ENCODE measurements around the gene BUD31.
A peak's percentile ranks its signal among the peaks of the same experiment; 100 is the strongest.
"Not testable (repeated sequence)": the region's sequence is repeated elsewhere in the genome, so short reads cannot be mapped to it uniquely, and the experiment has no call there.

Gene BUD31

DNA sequence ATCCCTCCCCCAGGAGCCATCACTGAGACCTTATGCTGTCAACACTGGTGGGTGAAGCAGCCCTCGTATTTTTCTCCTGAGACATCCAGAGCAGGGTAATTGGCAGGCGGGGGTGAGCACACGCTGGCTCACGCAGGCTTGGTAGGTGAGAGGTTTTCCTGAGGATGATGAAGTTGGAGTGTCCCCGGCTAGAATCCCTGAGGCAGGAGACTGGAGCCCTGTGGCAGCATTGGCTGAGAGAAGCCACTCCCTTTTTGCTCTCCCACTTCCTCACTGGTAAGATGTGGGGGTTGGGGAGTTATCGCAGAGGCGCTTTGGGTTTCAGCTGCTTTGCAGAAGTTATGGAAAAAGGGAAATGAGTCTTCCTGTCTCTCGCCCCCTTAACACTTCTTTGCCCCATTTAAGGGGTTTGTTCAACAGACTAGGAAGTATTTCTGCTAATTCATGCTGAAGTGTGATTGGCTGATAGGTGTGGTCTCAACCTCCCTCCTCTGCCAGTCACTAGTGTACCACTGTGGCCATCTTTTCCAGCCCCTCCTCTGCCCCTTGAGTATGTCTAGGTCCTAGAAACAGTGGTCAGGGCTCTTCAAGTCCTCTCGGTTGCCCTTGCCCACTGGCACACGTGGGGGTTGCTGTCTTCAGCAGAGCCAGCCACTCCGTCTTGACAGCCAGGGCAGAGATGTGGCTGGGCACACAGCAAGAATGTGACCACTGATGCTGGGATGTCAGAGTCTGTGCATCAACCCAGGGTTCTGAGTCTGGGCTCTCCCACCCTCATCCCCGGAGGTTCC, 28.5 kb upstream of the BUD31 start:
- DNase-seq (ENCODE audit: low read depth in 2 of 3, low spot score in 2 of 3), result no peak

DNA sequence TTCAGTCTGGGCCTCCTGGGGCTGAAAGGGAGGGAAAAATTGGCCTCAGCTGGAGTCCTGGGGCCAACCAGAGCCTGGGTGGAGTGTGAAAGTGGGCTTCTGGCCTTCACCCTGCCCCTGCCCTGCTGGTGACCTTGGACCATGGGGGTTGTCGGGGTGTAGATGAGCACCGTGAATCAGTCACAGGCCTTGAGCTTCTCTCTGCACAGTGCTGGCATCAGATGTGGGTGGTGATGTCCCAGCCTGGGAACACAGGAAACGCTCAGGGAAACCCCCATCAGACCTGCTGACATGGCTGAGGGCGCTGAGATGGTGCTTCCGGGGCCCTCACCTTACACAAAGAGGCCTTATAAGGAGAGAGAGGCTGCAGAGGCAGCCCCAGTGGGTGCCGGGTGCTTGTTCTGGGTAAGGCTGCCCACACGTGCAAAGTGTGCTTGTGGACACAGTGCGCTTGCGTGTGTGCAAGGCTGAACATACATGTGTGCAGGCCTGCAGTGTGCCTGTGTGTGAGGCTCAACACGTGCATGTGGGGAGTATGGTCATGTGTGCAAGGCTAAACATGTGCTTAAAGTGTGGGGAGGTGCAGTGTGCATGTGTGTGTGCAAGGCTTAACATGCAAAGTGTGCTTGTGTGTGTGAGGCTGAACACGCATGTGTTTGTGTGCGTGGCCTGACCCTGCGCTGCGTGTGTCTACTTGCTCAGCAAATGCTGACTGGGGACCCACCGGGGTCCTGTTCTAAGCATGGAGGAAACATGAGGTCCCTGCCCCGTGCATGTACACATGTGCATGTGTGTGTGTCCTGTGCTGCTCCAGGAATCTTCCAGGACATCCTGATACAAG, 27.7 kb upstream of the BUD31 start:
- peak; percentile 56 to 81 (median 70) for DNase-seq (ENCODE audit: low read depth in 2 of 3, low spot score in 2 of 3)

DNA sequence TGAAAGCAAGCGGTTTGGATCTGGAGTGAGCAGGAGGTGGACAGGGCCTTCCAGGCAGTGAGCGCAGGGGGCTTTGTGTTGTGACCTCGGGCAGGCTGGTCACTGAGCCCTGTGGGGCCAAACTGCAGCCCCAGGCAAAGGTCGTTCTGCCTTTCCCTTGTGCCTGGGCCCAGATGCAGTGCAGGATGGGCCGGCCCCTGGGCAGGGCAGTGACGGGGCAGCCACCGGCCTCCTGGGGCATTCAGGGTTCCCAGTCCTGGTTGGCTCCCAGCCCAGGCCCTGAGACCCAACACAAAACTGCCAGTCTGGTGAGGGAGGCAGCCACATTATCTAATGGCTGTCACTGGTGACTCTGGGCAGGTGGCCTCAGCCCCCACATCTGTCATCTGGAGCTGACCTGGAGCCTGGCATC, 27.1 kb upstream of the BUD31 start:
- DNase-seq (ENCODE audit: low read depth in 2 of 3, low spot score in 2 of 3), result no peak

DNA sequence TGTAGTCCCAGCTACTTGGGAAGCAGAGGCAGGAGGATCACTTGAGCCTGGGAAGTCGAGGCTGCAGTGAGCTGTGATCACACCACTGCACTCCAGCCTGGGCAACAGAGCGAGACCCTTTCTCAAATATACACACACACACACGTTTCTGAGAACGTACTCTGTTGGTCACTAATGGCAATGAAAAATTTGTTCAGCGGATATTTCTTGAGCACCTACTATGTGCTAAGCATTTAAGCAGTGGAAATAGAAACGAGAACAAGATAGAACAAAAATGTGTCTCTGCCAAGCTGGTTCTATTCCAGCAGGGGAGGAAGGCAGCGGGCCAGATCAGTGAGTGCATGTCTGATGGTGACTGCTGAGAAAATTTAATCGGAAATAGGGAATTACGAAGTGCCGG, 25.6 kb upstream of the BUD31 start:
- DNase-seq (ENCODE audit: low read depth in 2 of 3, low spot score in 2 of 3), result no peak

DNA sequence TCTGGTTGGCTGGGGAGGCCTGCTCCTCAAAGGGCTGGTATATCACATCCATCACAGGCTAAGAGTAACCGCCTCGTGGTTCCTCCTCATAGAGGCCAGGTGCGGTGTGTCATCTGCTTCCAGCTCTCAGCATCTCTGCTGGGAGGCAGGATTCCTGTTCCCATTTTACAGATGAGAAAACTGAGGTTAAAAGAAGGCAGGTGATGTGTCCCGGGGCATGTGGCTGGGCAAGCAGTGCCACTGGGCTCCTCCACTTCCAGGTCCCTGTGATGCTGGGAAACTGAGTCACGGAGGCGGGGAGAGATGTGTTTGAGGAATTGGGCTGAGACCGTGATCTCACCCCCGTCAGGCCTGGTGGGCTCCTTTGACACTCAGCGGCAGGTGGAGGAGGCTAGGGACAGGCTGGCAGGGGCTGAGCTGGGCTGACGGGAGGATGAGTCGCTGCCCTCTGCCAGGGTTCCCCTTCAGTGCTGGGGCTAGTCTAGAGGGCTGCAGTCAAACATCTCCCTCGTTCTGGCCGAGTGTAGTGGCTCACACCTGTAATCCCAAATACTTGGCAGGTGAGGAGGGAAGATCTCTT, 24.9 kb upstream of the BUD31 start:
- DNase-seq (ENCODE audit: low read depth in 2 of 3, low spot score in 2 of 3), result no peak

DNA sequence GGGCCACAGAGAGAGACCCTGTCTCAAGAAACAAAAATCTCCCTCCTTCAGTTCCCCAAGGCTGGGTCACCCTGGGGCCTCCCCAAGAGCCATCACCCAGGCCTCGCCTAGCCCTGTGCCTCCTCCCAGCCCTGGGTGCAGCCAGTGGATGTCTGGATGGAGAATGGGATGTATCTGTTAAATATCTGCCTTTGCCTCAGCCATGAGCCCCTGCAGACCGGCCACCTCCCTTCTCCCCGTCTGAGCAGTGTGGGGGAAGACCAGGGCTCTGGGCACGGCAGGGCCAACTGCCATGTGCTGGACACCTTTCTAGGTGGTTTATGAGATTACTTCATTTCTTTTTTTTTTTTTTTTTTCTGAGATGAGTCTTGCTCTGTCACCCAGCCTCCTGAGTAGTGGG, 24.2 kb upstream of the BUD31 start:
- DNase-seq (ENCODE audit: low read depth in 2 of 3, low spot score in 2 of 3), result no peak

DNA sequence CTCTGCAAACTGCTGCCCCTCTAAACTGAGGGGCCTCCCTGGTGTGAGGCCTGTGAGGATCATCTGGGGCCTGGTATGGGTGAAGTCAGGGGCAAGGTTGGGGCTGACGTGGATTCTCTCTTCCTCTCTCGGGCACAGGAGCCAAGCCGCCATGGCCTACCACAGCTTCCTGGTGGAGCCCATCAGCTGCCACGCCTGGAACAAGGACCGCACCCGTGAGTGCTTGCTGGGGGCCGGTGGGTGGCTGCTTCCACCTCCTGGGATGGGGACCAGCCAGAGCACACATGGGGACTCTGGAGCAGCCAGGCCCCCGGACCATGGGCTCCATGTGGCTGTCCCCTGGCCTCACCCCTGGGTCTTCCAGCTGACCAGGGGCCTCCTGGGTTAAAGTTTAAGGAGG, 23.2 kb upstream of the BUD31 start:
- no peak for DNase-seq (ENCODE audit: low read depth in 2 of 3, low spot score in 2 of 3)

DNA sequence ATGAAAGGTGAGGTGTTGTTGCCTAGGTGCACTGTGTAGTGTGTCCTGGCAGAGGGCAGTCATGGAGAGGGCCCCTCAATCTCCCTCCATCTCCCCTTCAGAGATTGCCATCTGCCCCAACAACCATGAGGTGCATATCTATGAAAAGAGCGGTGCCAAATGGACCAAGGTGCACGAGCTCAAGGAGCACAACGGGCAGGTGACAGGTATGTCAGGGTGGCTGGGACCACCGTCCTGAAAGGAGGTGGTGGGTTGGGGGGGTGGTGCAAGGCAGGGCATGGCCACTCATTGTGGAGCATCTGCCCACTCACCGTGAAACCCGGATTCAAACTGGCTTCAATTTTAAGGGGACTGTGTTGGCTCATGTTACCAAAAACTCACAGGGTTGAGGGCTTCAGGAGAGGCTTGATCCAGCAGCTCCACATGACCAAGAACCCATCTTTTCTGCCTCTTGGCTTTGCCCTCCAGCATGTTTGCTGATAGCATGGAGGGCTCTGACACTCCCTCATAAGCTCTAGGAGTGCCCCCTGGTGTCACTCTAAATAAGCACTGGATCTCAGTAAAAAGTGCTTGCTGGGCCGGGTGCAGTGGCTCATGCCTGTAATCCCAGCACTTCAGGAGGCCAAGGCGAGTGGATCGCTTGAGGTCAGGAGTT, 22.1 kb upstream of the BUD31 start:
- DNase-seq (ENCODE audit: low read depth in 2 of 3, low spot score in 2 of 3), result no peak

DNA sequence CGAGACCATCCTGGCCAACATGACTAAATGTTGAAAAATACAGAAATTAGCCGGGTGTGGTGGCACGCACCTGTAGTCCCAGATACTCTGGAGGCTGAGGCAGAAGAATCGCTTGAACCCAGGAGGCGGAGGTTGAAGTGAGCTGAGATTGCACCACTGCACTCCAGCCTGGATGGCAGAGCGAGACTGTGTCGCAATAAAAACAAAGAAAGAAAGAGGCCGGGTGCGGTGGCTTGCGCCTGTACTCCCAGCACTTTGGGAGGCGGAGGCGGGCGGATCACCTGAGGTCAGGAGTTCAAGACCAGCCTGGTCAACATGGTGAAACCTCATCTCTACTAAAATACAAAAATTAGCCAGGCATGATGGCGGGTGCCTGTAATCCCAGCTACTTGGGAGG, 21.5 kb upstream of the BUD31 start:
- DNase-seq (ENCODE audit: low read depth in 2 of 3, low spot score in 2 of 3), result not testable (repeated sequence)

DNA sequence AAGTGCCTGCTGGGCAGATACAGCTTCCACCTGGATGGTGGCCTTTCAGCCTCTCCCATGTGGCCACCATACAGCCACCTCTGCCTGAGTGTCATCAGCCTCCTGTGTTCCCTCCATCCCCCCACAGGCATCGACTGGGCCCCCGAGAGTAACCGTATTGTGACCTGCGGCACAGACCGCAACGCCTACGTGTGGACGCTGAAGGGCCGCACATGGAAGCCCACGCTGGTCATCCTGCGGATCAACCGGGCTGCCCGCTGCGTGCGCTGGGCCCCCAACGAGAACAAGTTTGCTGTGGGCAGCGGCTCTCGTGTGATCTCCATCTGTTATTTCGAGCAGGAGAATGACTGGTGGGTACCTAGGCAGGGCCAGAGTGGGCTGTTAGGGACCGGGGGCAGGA, 20.9 kb upstream of the BUD31 start:
- no peak for DNase-seq (ENCODE audit: low read depth in 2 of 3, low spot score in 2 of 3)

DNA sequence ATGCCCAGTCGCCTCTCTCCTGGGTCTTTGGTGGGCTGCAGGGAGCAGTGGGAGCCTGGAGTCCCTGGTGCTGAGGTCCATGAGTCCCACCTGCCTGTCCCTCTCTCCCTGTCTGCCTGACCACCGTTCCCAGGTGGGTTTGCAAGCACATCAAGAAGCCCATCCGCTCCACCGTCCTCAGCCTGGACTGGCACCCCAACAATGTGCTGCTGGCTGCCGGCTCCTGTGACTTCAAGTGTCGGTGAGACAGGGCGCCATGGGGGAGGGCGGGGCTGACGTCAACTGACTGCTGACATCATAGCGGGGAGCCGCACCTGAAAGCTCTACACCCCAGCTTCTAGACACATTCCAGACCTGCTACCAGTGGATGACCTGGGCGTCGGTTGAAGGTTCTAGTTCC, 19.0 kb upstream of the BUD31 start:
- DNase-seq (ENCODE audit: low read depth in 2 of 3, low spot score in 2 of 3), result no peak

DNA sequence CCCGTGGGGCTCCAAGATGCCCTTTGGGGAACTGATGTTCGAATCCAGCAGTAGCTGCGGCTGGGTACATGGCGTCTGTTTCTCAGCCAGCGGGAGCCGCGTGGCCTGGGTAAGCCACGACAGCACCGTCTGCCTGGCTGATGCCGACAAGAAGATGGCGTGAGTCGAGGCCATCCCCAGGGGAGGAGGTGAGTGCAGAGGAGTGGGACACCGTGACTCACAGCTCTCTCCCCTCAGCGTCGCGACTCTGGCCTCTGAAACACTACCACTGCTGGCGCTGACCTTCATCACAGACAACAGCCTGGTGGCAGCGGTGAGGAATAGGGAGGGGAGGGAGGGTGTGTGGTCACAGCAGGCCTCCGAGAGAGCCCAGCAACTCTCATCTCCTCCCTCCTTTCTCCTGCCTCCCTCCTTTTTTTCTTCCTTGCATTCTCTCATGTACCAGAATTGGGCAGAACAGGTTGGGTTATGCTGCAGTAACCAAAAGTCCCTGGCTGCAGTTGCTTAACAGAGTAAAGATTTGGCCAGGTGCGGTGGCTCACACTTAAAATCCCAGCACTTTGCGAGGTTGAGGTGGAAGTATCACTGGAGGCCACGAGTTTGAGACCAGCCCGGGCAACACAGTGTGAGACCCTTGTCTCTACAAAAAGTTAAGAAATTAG, 17.7 kb upstream of the BUD31 start:
- no peak for DNase-seq (ENCODE audit: low read depth in 2 of 3, low spot score in 2 of 3)

DNA sequence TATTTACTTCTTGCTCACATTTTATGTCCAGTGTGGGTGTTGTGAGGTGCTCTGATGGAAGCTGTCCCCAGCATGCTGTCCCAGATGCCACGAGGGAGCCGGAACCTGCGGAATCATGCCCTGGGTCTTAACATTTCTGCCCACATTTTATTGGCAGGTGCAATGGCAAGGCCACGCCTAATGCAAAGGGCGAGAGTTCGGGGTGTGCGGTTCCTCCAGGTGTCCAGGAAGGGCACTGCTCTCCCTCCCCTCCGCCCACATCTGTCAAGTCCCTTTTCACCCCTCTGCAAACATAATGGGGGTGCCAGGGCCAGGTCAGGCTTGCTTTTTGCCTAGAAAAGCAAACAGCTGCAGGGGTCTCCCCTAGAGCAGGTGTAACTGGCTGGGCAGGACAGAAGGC, 16.7 kb upstream of the BUD31 start:
- DNase-seq (ENCODE audit: low read depth in 2 of 3, low spot score in 2 of 3), result no peak

DNA sequence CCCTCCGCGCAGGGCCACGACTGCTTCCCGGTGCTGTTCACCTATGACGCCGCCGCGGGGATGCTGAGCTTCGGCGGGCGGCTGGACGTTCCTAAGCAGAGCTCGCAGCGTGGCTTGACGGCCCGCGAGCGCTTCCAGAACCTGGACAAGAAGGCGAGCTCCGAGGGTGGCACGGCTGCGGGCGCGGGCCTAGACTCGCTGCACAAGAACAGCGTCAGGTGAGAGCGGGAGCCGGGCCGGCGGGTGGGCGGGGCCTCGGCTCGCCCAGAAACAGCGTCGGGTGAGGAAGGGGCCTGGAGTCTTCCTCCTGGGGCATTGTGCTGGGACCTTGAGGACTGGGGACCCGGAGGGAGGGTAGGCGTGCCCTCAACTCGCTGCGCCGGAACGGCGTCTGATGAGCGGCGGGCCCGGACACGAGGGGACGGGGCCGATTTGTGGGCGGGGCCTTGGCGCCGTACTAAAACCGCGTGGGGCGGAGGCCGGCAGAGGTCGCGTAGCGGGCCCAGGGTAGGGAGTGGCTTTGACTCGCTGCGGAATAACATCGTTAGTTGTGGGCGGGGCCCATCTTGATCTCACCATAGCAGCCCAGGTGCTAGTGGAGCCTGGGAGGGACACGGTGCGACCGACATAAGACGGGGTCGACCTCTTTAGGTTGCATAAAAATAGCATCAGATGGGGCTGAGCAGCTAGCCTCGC, 16.0 kb upstream of the BUD31 start:
- DNase-seq (ENCODE audit: low read depth in 2 of 3, low spot score in 2 of 3), result peak; percentile 44 to 62 (median 51)

DNA sequence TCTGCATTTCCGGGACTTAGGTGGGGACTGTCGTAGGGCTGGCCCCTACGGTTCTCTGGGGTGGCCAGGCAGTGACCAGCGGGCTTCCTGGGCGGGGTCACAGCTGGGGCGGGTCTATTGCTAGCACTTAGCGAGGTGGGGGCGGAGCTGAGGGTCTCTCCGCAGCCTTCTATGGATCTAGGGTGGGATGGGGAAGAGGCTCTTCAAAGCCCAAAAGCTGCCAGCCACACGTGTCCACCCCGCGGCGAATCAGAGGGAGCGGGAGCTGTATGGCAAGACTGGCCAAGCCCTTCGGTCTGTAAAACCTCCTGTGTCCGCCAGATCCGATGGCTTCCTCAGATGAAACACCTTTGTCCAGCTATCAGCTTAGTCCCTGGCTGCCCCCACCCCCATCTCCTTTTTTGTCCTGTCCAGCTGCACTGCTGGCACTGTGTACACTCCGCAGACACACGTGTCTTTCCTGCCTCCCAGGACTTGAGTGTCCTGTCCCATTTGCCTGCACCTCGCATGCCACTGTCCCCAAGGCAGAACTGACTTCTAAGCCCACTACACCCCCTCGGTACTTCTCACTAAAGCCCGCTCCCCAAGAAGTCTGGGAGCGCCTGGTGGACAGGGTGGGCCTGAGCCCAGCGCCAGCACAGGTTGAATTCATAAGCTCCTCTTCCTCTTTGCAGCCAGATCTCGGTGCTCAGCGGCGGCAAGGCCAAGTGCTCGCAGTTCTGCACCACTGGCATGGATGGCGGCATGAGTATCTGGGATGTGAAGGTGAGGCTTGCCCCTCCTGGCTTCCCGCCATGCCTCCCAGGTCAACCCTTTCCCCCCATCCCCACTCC, 15.2 kb upstream of the BUD31 start:
- no peak for DNase-seq (ENCODE audit: low read depth in 2 of 3, low spot score in 2 of 3)

DNA sequence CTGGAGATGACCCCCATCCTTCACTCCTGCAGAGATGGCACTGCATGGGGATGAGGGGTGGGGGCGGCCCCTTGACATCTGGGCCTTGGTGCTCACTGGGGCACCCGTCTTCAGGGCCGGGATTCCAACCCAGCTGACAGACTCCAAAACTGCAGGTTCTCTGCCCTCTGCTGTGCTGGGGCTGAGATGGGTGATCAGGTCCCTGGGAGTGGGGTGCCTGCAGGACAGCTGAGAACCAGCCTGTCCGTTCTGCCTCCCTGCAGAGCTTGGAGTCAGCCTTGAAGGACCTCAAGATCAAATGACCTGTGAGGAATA, 14.6 kb upstream of the BUD31 start:
- DNase-seq (ENCODE audit: low read depth in 2 of 3, low spot score in 2 of 3), result no peak

DNA sequence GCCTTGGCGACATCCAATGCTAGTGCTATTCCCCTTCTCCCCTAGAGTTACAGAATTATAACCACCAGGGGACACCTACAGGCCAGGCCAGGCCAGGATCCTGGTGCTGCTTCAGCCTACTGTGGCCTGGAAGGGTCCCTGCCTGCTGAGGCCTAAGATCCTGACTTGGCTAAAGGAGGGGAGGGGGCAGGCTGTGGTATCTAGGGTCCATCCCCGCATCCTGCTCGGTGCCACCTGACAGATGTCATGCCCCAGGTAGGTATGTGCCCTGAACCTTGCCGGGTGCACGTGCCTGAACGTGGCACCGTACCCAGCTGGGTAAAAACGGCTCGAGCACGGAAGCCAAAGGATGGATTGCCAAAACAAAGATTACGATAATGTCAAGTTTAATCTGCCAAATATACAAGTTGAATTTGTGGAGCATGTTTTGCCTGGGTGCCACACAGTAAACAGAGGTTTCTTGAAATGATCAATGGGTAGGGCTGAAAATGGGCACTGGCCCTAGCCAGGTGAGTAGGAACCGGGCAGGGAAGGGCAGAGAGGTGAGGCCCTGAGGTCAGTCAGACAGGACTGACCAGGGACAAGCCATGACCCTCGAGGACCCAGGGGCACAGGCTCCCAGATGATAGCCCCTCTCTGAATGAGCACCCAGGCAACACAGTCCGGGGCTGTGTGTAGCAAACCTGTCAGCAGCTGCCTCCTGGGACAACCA, 13.0 kb upstream of the BUD31 start:
- DNase-seq (ENCODE audit: low read depth in 2 of 3, low spot score in 2 of 3), result no peak

DNA sequence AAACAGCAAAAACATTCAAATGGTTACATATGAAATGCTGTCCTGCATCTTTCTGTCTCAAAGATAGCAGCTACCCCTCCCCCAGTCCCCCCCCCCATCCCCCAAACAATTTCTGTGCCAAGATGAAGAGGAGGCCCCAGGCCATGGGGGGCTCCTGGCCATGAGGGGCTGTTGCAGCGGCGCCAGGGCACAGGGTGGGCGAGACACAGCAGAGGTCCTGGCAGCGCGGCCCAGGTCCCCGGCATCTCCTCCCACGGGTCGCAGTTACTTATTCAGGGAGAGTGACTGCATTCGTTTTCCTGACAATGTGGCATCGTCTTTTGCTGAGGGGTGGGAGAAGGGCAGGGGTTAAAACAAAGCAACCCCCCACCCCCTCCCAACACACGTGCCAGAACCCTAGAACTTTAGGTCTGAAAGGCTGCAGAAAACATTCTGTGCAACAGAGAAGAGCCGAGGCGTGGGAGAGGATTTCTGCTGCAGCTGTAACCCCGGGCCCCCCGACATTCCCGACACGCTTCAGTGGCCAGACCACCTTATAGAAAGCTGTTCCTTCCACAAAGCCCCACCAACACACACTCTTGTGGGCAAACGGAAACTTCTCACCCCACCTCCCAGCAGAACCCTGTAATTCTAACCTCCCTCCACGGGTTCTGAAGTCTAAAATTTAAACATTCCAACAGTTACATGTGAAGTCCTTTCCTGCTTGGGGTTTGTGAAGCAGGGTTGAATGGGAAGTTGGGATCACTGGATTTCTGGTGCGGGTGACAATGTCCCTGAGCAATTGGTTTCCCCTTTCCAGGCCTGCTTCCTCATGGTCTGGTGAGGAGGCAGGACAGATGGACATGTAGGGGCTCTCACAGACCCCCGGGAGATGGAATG, 12.1 kb upstream of the BUD31 start:
- no peak for DNase-seq (ENCODE audit: low read depth in 2 of 3, low spot score in 2 of 3)

Data from activated CD8-positive, alpha-beta memory T cell treated with anti-CD3 and anti-CD28 coated beads for 48 hours (primary cell).